HG03095 (cell line): ENCODE measurements around the gene RPL5.
"Not testable (repeated sequence)": the region's sequence is repeated elsewhere in the genome, so short reads cannot be mapped to it uniquely, and the experiment has no call there.

Source experiments
- ATAC-seq: cut with Tn5 transposase; IDR thresholded peaks from one replicate; pipeline ENCODE4 v1.9.1; 2021; ENCODE audit warnings: moderate library complexity; ENCODE audit not compliant: unreplicated experiment

RPL5 gene

DNA sequence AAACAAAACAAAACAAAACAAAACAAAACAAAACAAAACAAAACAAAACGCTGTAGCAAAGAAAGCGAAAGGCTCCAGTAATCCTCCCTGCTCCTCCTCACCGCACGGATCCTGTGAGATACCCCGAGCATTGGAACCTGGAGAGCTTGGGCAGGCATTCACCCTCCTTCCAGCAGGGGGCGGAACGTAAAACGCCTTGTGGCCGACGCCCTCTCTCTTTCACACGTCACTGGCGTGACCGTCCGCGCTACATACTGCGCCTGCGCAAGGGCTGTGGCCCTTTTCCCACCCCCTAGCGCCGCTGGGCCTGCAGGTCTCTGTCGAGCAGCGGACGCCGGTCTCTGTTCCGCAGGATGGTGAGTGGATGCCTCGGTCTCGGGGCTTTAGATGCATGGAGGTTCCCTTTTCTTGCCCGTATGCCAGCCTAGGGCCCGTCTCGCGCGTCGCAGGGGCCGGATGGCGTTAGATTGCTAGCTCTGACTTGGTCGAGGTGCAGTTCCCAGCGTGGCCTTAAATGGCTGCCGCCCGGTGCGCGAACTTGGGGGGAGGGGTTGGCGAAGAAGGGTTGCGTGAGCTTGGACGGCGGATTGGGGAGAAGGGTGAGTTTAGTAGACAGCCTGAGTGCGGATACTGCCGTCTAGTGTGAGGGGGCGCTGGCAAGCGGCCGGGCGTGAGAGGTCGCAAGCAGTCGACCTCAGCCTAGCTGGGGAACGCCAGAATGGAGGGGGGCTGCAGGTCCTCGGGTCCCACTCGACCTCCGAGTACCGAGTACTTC is at the start of gene RPL5:
Gene RPL5, plus strand, starts transcription at position 279 of the 775 bp plus-strand sequence. Its CDS starts 75 bp downstream, at position 354.
- ATAC-seq = peak; percentile 89

DNA sequence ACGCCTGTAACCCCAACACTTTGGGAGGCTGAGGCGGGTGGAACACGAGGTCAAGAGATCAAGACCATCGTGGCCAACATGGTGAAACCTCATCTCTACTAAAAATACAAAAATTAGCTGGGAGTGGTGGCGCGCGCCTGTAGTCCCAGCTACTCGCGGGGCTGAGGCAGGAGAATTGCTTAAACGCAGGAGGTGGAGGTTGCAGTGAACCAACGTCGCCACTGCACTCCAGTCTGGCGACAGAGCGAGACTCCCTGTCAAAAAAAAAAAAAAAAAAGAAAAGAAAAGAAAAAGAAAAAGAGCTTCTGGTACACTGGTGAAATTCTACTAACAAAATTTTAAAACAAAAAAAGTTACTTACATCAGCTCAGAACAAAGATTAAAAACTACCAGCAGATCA is 48.3 kb upstream of the RPL5 start:
- not testable (repeated sequence) for ATAC-seq

DNA sequence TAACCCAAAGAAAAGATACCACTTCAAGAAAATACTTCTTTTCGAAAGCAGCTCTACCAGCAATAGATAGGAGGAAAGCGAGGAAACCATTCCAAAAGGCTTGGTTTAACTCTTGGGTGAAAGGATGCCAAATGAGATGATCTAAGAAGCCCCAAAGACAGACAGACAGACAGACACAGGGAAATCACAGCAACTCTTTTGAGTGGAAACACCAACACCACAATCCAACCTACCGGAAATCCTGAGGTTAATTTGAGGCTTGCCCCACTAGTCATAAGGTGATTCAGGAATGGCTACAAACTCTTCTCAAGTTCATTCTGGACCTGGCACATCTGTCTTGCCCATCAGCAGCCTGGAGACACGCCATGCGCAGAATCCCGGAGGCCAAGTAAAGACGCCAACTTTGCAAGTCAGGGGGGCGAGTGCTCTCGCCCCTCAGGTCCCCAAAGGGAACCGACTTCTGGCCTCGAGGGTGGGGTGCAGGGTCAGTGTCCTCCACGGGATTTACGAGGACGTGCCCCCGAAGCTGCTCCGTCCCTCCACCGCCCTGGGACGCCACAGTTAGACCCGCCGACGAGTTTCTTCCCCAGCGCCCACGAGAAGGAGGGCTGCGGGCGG is 47.7 kb upstream of the RPL5 start:
- no peak for ATAC-seq

DNA sequence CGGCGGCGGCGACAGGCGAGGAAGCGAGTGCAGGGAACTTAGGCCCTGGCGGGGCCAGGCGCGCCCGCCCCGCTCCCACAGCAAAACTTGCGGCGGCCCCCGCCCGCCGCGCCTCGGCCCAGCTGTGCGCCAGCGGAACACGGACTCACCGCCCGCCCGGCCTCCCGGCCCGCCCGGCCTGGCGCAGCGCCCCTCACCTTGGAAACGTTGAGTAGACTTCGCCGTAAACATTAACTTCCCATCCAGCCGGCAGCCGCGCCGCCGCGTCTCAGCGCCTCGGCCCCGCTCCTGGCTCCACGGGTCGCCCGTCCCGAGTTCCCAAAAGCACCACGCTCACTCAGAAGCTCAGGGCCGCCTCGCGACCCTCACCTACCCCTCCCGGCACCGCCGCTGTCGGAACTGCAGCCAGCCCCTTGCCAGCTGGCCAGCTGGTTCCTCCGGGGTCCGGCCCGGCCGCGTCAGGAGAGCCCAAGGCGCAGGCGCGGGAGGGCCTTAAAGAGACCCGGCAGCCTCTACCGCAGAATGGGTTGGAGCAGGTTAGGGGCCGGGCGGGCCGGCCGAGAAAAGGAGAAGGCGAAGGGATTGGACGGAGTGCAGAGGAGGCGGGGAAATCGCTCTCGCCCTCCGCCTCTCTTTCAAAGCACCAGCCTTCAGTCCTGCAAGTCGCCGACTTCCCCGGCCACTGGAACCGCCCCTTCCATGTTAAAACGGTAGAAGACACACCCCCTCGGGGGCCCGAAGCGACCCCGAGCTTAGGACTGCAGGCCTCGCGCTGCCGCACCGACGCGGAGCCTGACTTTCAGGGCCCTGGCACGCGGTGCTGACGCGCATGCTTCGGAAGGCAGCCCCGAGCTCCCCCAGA is 47.0 kb upstream of the RPL5 start, which contains the start of gene EVI5:
Gene EVI5, minus strand, starts transcription at position 470 of the 862 bp plus-strand sequence. CDS start 48,562 bp downstream, outside the sequence.
- ATAC-seq = peak; percentile 97

DNA sequence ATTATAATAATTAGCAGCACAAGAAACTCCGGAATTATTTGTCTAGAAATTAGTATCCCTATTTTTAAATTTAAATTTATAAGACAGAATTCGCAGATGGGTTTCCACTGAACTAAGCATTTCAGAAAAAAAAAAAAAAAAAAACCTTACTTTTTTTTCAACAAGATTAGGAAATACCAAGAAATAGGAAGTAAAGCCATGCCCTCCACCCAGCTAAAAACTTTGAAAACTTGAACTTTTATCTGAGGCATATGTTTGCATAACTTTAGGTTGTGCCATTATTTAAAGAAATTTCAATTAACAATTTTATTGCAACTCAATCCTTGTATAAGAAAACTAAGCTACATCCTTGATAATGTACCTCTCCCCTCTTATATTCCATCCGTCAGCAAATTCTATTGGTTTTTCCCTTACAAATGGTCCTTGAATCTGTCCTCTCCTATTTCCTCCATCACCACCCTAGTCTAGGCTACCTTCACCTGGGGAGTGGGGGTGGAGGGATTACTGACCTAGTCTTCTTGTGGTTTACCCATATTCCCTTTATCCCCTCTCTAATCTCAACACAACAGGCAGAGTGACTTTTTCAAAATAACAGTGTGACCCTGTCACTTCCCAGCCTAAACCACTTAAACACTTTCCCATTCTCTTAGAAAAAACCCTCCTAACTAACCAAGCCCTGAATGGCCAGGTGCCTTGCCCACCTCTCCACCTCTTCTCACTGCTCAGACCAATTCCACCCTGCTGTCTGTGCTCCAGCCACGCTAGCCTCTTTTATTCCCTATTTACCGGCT is 45.5 kb upstream of the RPL5 start:
- no peak for ATAC-seq

DNA sequence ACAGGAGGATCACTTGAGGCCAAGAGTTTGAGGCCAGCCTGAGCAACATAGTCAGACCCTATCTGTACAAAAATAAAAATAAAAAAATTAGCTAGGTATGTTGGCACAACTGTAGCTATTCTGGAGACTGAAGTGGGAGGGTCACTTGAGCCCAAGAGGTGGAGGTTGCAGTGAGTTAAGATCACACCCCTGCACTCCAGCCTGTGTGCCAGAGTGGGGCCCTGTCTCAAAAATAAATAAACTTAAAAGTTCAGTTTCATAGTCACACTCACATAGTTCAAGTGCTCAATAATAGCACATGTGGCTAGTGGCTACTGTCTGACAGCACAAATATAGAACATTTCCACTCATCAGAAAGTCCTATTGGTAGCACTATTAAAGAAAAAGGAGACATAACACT is 41.8 kb upstream of the RPL5 start:
- no peak for ATAC-seq

DNA sequence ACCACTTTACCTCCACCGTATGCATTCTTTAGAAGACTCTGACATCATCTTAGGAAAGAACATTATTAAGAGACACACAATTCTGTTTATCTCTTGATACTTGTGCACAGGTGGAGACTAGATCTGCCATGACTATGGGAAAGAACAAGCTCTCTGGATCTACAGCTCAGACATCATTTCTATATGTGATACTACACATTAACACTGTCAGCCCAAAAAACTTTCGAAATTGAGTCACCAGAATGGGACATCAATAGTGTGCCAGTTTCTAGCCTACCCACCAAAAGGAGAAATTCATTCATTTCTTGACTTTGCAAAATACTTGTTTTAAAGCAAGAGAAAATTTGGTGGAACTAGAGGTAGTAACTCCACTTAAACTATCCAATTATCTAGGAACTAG is 41.0 kb upstream of the RPL5 start:
- no peak for ATAC-seq

DNA sequence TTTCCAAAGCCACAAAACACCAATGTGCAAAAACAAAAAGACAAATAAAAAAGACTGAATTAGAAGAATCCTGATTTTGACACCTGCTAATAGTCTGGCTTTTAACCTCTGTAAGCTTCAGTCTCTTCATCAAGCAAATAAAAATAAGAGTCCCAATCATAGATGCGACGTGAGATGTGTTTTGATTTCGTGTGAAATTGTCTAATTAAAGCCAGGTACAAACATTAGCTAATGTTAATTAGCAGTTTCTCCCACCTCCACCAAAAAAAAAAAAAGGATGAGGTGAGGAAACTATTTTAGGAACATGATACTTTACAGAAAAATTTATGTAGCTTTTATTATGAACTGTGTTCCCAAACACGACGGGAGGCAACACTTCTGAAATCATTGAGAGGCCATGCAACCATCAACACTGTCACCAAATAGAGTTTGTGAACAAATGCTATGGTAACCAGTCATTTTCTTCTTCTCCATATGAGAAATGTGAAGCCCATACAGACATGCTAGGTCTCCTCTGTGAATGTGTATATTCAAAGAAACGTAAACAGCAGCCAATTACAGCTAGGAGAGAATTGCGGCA is 40.3 kb upstream of the RPL5 start:
- ATAC-seq = no peak

DNA sequence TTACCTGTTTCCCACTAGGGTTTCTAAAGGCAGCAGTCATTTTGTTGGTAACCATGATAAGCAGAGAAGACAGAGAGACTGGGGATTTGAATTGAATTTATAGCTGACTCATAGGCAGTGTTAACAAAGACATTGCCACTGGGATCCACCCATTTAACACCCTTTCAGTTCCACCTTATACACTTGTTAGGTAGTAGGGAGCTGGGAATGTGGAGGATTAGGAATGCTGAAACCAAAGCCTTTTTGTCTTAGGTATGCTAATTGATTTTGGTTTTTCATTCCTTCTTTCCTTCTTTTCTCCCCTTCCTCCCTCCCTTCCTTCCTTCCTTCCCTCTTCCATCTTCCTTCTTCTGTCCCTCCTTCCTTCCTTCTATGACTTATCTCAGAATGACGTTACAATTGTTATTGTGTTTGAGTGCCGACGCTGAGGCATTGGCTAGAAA is 39.5 kb upstream of the RPL5 start:
- ATAC-seq = no peak

DNA sequence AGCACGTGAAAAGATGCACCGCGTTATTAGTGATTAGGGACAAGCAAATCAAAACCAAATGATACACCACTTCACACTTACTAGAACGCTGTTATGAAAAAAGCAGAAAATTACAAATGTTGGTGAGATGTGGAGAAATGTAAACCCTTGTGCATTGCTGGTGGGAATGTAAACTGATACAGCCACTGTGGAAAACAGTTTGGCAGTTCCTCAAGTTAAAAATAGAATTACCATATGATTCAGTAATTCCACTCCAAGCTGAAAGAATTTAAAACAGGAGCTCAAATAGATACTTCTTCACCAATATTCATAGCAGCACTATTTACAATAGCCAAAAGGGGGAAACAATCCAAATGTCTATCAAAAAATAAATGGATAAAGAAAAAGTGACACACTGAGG is 36.7 kb upstream of the RPL5 start:
- no peak for ATAC-seq

DNA sequence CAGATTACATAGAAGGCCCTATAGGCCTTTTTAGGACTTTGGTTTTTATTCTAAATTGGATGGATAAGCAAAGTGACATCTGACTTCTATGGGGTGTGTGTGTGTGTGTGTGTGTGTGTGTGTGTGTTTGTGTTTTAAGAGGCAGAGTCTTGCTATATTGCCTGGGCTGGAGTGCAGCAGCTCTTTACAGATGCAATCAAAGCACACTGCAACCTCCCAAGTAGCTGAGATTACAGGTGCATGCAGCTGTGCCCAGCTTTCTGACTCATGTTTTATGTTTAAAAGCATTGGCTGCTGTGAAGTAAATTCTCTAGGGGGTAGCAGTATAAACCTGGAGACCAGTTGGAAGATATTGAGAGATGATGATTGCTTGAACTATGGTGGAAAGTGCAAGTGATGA is 34.5 kb upstream of the RPL5 start:
- no peak for ATAC-seq

DNA sequence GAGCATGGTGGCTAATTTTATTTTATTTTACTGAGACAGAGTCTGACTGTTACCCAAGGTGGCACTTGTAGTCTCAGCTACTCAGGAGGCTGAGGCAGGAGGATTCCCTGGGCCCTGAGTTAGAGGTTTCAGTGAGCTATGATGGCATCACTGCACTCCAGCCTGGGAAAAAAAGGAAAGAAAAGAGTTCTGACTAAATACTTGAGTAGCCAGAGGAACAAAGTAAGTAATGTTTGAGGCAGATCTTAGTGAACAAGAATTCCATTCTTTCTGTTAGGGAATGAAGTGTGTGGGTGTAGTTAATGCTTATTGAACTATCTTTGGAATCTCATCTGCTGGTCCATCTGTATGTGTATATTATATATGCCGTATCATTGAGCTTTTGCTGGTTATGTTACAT is 33.9 kb upstream of the RPL5 start:
- ATAC-seq = no peak

DNA sequence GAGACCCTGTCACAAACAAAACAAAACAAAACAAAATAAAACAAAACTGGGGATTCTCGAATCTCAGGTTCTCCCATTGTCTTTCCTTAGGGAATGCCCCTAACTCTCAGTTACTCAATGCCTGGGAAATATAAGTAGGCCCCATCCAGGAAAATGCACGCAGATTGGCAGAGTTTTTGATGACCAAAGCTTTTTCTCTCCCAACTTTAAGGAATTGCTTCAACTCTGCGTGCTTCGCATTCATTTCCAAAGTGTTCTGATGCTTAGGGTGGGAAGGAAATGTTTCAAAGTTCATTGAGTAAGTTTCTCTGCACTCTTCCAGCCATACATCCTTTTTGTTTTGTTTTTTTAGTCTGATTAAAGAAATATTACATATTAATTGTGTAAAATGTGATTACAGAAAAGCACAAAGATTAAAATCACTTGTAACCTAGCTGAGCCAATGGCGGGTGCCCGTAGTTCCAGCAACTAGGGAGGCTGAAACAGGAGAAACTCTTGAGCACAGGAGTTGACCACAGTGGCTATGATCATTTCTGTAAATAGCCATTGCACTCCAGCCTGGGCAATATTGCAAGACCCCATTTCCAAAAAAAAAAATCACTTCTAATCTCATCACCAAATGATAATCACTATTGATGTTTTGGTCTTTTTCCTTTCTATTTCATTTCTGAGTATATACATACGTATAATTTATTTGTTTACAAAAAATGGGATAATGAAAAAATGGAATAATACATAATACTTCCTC is 28.5 kb upstream of the RPL5 start:
- ATAC-seq = no peak

DNA sequence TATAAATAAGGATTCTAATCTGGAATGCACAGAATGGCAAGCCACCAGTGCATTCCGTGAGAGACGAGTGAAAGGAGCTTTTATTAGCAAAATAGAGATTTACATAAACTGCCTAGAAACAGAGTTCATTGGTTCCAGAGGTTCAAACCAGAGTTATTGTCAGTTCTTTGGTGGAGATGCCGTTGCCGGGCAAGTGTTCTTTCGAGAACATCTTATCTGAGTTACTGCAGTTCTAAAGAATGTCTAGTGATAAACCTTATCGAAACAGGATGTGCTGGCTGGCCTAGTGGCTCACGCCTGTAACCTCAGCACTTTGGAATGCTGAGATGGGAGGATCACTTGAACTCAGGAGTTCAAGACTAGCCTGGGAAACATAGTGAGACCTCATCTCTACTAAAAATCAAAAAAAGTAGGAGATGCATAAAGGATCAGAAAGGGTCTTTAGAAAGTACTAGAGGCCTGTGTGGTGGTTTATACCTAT is 27.1 kb upstream of the RPL5 start:
- no peak for ATAC-seq

DNA sequence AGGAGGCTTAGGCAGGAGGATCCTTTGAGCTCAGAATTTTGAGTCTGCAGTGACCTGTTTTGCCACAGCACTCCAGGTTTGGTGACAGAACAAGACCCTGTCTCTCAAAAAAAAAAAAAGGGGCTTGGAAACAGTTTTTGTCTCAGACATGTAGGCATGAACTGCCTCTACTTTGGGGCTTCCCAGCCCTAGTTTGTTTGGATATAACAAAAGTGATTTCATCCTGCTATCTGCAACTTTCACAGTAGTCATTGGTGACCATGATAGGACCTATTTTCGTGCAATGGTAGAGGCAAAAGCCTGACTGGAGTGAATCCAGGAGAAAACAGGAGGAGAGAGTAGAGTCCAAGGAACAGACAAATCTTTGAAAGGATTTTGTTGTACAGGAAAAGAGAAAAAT is 26.6 kb upstream of the RPL5 start:
- no peak for ATAC-seq

DNA sequence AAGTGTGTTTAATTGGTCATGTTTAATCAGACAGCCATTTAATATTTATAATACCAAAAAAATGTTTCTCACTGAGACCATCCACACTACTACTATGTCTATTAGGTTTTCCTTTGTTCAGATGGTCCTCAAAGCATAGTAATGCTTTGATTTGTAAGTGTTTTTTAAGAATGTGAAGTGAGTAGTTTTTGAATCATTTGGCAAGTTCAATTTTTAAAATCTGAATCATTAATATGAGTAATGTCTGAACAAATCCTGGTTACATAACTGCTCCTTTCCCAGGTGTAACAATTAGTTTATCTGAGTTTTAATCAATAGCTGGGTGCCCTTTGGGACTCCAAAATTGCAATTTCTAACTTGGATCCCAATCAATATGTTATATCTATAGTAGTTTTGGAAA is 23.5 kb upstream of the RPL5 start:
- no peak for ATAC-seq

DNA sequence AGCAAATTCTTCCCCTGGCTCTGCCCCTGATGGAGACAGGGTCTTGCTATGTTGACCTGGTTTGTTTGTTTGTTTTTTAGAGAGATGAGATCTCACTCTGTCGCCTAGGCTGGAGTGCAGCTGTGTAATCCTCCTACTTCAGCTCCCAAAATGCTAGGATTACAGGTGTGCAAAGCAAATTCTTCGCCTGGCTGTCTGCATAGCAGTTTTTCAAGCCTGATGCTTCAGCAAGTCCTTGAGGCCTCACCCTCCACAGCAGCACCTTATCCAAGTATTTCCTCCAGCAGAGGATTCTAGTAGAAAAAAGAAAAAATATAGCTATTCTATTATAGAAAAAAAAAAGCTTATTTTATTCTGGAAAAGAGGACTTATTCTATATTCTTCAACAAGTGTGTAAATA is 15.1 kb upstream of the RPL5 start:
- ATAC-seq = no peak

DNA sequence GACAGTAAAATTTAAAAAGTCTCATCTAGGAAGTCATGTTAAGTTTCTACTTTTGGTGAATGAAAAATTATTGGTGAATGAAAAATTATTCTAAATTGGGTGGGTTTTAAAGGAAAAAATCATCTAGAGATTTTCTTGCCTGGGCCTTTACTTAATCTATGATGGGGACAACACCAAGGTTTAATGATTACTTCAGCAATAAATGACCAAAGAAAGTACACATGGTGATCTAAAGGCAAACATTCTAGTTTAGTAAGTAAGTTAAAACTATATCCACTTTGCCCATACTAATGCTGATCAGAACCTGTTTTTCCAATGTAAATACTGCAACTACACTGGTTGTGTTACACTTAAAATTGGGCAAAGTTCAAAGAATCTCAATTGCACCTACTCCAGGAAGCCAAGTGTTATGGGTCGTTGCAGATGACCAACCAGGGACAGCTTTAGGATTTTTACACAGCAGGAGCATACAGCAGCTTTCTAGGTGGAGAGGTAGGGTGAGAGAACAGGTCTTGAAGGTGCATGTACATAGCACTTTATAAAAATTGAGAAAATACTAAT is 14.6 kb upstream of the RPL5 start:
- no peak for ATAC-seq
